ENCODE results near the gene GABRG3. TPM values are rescaled to one million over a fixed set of nuclear protein-coding genes. Genes with fewer than 3 reads are reported as not detected.

Gene GABRG3
- total and polyA plus RNA-seq, 3 donors from 2014 or later: 3.7 to 13.4 (median 6.9) TPM

DNA sequence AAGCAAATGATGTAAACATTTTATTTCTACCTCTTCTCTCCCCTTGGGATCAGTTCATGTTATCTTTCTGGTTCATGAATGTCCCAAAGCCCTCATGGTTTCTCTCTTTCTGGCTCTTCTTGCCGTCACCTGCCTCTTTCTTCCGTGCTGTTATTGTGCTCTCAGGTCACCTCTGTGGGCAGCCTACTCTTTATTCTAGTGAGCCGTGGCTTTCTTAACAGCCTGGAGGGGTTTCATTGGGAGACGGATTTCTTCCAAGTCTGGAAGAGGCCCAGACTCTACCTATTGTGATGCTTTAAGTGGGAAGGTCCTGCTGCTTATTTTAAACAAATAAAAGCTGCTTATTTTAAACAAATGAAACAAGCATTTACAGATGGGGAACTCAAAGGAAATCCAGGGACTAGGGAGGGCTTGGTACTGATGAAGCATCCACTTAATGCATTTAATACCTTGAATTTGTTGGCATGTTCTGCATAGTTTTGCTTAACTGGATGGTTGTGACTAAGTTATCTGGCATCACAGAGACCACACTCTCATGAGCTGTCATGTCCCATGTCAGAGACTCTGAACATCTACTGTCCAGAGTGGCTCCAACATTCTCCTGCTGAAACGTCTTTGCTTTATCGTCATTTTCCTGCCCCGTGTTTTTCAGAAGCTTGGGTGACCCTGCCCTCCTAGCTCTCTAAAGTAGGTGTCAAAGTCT, 443.3 kb downstream of the GABRG3 start:
- WGBS, 2 donors: 78 to 80% methylated on average over 7 of the region's 7 CpGs
- TF ChIP-seq, protein P1, sequence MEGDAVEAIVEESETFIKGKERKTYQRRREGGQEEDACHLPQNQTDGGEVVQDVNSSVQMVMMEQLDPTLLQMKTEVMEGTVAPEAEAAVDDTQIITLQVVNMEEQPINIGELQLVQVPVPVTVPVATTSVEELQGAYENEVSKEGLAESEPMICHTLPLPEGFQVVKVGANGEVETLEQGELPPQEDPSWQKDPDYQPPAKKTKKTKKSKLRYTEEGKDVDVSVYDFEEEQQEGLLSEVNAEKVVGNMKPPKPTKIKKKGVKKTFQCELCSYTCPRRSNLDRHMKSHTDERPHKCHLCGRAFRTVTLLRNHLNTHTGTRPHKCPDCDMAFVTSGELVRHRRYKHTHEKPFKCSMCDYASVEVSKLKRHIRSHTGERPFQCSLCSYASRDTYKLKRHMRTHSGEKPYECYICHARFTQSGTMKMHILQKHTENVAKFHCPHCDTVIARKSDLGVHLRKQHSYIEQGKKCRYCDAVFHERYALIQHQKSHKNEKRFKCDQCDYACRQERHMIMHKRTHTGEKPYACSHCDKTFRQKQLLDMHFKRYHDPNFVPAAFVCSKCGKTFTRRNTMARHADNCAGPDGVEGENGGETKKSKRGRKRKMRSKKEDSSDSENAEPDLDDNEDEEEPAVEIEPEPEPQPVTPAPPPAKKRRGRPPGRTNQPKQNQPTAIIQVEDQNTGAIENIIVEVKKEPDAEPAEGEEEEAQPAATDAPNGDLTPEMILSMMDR (IDR thresholded peaks at IDR 0.05): no peak
- TF ChIP-seq POLR2A (IDR thresholded peaks at IDR 0.05): no peak
- Histone ChIP-seq H3K4me3 (no peak overlapping the region), H3K27me3 (no peaks in the 10 kb centered on the region), H3K36me3 (ENCODE audit: low read depth, missing control alignments) (no peaks in the 10 kb centered on the region), H3K27ac (no peak overlapping the region), H3K9me3 (no peaks in the 10 kb centered on the region), H3K4me1 (no peaks in the 10 kb centered on the region)
- no peak for DNase-seq
- intact Hi-C loops (cut with DNase I; ENCODE audit: low total_unique reads): no loop called here

DNA sequence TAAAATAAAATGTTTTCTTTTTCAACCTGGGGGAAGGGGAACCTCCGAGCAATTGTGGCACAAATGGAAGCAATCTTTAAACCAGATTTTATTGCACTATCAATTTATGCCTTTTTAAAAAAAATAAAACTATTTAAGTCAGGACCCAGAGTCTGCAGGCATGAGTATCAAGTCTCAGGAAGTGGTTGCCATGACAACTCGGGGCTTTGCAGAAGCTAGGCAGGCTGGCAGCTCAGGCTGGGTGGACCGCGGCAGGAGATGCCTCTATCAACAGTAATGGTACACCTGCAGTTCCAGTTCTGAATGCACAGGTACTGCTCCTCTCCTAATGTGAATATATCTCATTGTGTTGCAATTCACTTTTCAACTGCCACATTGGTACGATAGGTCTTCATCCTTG, 447.7 kb downstream of the GABRG3 start:
- WGBS, 2 donors: 63 to 75% methylated on average over 5 of the region's 5 CpGs
- no peaks in the 10 kb centered on the region for H3K36me3 ChIP-seq (ENCODE audit: low read depth, missing control alignments)
- DNase-seq: no peak
- no peaks in the 10 kb centered on the region for H3K27me3 ChIP-seq
- H3K4me1 ChIP-seq: no peaks in the 10 kb centered on the region
- TF ChIP-seq POLR2A (IDR thresholded peaks at IDR 0.05): no peak
- TF ChIP-seq, protein P1 (IDR thresholded peaks at IDR 0.05): no peak
- intact Hi-C loops (cut with DNase I; ENCODE audit: low total_unique reads): no loop called here
- no peaks in the 10 kb centered on the region for H3K9me3 ChIP-seq
- no peak overlapping the region for H3K27ac ChIP-seq
- no peak overlapping the region for H3K4me3 ChIP-seq

- DNase-seq: no peak
- H3K9me3 ChIP-seq: no peaks in the 10 kb centered on the region
- intact Hi-C loops (cut with DNase I; ENCODE audit: low total_unique reads): no loop called here
Observed at GRCh38 chr15:27422997-27423396, 452.0 kb downstream of the GABRG3 start.

DNA sequence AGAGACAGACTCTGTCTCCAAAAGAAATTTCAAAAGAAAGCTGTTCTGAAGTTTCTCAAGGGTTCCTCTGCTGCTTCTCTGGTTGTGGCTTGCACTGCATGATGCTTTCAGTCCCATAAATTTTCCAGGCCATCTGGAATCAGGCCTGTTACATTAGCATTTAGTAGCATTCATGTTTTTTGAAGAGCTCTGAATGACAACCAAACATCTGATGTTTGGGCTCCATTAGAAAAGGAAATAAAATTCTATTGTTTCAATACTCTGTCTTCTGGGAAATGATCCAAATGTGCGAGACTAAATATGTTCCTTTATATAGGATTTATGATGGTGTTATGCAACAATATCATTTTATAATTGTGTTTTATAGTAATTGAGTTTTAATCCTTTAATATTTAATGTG, 455.8 kb downstream of the GABRG3 start:
- H3K4me1 ChIP-seq: no peaks in the 10 kb centered on the region
- no peak overlapping the region for H3K27ac ChIP-seq
- no peak for DNase-seq
- WGBS, 2 donors: 50 to 52% methylated on average over 1 of the region's 1 CpG
- TF ChIP-seq, protein P1 (IDR thresholded peaks at IDR 0.05): no peak
- no peak for TF ChIP-seq POLR2A (IDR thresholded peaks at IDR 0.05)
- no peaks in the 10 kb centered on the region for H3K27me3 ChIP-seq
- no peaks in the 10 kb centered on the region for H3K36me3 ChIP-seq (ENCODE audit: low read depth, missing control alignments)
- H3K9me3 ChIP-seq: no peaks in the 10 kb centered on the region
- no peak overlapping the region for H3K4me3 ChIP-seq
- intact Hi-C loops (cut with DNase I; ENCODE audit: low total_unique reads): no loop called here

More at GRCh38 chr15:27422997-27423396, 452.0 kb downstream of the GABRG3 start:
- no peaks in the 10 kb centered on the region for H3K36me3 ChIP-seq (ENCODE audit: low read depth, missing control alignments)
- no peak overlapping the region for H3K27ac ChIP-seq
- H3K4me3 ChIP-seq: no peak overlapping the region
- H3K27me3 ChIP-seq: no peaks in the 10 kb centered on the region
- TF ChIP-seq, protein P1 (IDR thresholded peaks at IDR 0.05): no peak
- no peak for TF ChIP-seq POLR2A (IDR thresholded peaks at IDR 0.05)
- H3K4me1 ChIP-seq: no peaks in the 10 kb centered on the region

DNA sequence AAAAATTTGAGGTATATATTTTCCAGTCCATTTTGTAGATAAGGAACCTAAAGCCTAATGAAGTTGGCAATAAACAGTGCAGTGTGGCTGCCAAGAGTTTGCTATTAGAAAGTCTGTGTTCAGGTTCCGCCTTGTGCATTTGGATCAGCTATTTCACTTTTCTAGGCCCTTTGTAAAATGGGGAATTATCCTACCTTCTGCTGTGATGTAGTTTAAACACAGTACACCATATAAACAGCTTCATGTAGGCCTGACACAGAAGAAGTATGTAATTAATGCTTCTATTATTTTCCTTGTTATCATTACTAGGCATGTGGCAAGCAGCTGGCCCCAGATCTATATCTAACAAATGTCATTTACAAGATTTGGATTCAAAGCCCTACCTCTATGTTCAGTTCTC, 456.3 kb downstream of the GABRG3 start:
- Histone ChIP-seq H3K27me3 (no peaks in the 10 kb centered on the region), H3K4me1 (no peaks in the 10 kb centered on the region), H3K27ac (no peak overlapping the region), H3K36me3 (ENCODE audit: low read depth, missing control alignments) (no peaks in the 10 kb centered on the region), H3K9me3 (no peaks in the 10 kb centered on the region), H3K4me3 (no peak overlapping the region)
- 70 to 73% methylated on average over 1 of the region's 1 CpG for WGBS, 2 donors
- intact Hi-C loops (cut with DNase I; ENCODE audit: low total_unique reads): no loop called here
- no peak for TF ChIP-seq POLR2A (IDR thresholded peaks at IDR 0.05)
- TF ChIP-seq, protein P1 (IDR thresholded peaks at IDR 0.05): no peak
- no peak for DNase-seq
